GM12801 (cell line): ENCODE results near the gene VWA2.

Experiments
- TF ChIP-seq, protein P1 (sequence below): IDR thresholded peaks from one replicate; pipeline ENCODE4 v1.5.1; 2011; ENCODE audit warnings: control low read depth; ENCODE audit not compliant: insufficient read length; ENCODE audit errors: extremely low read depth

VWA2 gene

GRCh38 chr10:114250236-114250635, 11.2 kb downstream of the VWA2 start:
- TF ChIP-seq, protein P1, sequence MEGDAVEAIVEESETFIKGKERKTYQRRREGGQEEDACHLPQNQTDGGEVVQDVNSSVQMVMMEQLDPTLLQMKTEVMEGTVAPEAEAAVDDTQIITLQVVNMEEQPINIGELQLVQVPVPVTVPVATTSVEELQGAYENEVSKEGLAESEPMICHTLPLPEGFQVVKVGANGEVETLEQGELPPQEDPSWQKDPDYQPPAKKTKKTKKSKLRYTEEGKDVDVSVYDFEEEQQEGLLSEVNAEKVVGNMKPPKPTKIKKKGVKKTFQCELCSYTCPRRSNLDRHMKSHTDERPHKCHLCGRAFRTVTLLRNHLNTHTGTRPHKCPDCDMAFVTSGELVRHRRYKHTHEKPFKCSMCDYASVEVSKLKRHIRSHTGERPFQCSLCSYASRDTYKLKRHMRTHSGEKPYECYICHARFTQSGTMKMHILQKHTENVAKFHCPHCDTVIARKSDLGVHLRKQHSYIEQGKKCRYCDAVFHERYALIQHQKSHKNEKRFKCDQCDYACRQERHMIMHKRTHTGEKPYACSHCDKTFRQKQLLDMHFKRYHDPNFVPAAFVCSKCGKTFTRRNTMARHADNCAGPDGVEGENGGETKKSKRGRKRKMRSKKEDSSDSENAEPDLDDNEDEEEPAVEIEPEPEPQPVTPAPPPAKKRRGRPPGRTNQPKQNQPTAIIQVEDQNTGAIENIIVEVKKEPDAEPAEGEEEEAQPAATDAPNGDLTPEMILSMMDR = no peak

GRCh38 chr10:114250716-114251115, 11.7 kb downstream of the VWA2 start:
- TF ChIP-seq, protein P1 = no peak

DNA sequence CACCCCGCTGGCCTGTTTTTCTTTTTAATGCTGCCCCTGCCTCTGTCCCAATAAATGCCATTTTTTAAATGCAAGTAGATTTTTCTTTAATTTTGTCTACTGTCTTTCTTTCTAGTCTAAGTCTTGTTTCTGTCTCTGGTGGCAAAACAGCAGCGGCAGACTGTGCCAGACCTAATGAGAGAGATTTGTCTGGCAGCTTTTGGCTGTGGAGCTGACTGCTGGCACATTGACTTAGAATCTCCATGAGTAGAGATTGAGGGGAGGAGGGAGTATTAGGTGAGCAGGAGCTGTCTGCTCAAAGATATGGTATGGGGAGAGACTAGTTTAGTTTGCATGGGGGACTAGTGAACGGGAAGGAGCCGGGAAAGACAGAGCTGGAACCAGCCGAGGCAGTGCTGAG, 13.0 kb downstream of the VWA2 start:
- TF ChIP-seq, protein P1 = no peak

DNA sequence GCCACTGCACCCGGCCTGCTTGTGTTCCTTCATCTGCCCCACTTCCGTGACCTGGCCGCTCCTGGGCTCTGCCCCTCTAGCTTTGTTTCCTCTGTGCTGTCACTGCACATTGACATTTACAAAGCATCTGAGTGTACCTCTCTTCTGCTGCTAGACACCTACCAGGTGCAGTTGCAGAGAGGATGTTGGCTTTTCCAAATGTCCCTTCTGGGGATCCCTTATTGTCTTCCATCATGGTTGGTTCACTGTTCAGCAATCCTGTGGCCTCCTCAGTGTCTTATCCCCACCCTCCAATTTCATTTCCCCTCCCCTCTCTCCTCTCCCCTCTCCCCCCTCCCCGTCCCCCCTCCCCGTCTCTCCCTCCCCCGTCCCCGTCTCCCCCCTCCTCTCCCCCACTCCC, 13.8 kb downstream of the VWA2 start:
- TF ChIP-seq, protein P1 = no peak

- TF ChIP-seq, protein P1 = no peak
These were observed 16.2 kb downstream of the VWA2 start for GRCh38 chr10:114255227-114255626.

GRCh38 chr10:114256008-114256765, 17.1 kb downstream of the VWA2 start:
- TF ChIP-seq, protein P1 = no peak

- TF ChIP-seq, protein P1 = no peak
These were observed 17.8 kb downstream of the VWA2 start for GRCh38 chr10:114256822-114257221.

DNA sequence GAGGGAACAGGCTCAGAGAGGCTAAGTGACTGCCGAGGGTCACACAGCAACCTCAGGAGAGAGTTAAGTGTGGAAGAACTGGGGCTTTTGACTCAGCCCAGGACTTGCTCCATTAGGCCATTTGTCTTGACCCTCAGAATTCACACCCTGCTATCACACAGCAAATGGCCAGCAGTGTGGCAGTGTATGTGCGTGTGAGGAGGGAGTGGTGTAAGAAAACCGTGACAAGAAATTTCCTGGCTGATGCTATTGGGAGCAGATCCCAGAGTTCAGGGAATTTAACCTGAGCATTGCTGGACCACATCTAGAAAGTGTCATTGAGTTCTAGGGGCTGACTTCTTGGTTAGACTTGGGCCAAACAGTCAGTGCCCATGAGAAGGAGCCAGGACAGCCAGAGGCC, 18.4 kb downstream of the VWA2 start:
- TF ChIP-seq, protein P1 = no peak
